CD4-positive, alpha-beta T cell (primary cell): ENCODE results near the gene EXOC3. TPM values are rescaled to one million over a fixed set of nuclear protein-coding genes. Genes with fewer than 3 reads are reported as not detected.

Experiments
- ATAC-seq: fragments of 200-7000 bp; cut with Tn5 transposase; one replicate; pipeline ENCODE4 v1.10.0; 2022; ENCODE audit warnings: mild to moderate bottlenecking; ENCODE audit not compliant: poor library complexity
- CTCF ChIA-PET: fragments of 350-600 bp; sonication (Branson Sonifier 250); formaldehyde crosslinking; loops from one replicate; lab custom pipeline; 2021; ENCODE audit warnings: antibody characterized with exemption, inconsistent platforms; lab: Charles Lee
- POLR2A ChIA-PET: fragments of 350-600 bp; sonication (Branson Sonifier 250); formaldehyde crosslinking; loops from one replicate; lab custom pipeline; 2021; ENCODE audit warnings: antibody characterized with exemption, inconsistent platforms; lab: Charles Lee
- DNase-seq, 14 experiments: peaks; one replicate each; pipeline ENCODE4 v3.0.0-alpha.2; 2013 to 2020; ENCODE audit warnings: mixed read lengths in 2 of 14
- H3K27ac ChIP-seq, 2 donors: one replicate each; pipeline versions ENCODE4 v1.5.1 to v1.7.0; 2013; ENCODE audit warnings: low read length in 2 of 2, low read depth in 1 of 2, mild to moderate bottlenecking in 1 of 2
- H3K27me3 ChIP-seq, 2 experiments: 1 replicate in 1 of 2; 2 replicates in 1 of 2; pipeline versions ENCODE4 v1.6.1 to v1.7.0; 2013; ENCODE audit warnings: low read length in 2 of 2, control low read depth in 1 of 2, mild to moderate bottlenecking in 1 of 2, moderate library complexity in 1 of 2; ENCODE audit not compliant: insufficient read depth in 2 of 2, control insufficient read depth in 1 of 2
- H3K36me3 ChIP-seq: one replicate; pipeline ENCODE4 v1.6.1; 2013; ENCODE audit warnings: low read length, control low read depth; ENCODE audit not compliant: insufficient read depth
- H3K4me1 ChIP-seq: one replicate; pipeline ENCODE4 v1.6.1; 2013; ENCODE audit warnings: low read length, control low read depth; ENCODE audit not compliant: insufficient read depth
- H3K4me3 ChIP-seq: one replicate; pipeline ENCODE4 v1.5.1; 2013; ENCODE audit warnings: mild to moderate bottlenecking, low read length, moderate library complexity
- H3K9me3 ChIP-seq, 2 experiments: 1 replicate in 1 of 2; 2 replicates in 1 of 2; pipeline versions ENCODE4 v1.6.1 to v1.7.0; 2013; ENCODE audit warnings: low read length in 2 of 2, mild to moderate bottlenecking in 2 of 2, control low read depth in 1 of 2, moderate library complexity in 1 of 2; ENCODE audit not compliant: control insufficient read depth in 1 of 2, insufficient read depth in 1 of 2
- H3K27ac Mint-ChIP-seq: one replicate; pipeline ENCODE4 v1.8.0; 2020; ENCODE audit warnings: mixed read lengths
- H3K27me3 Mint-ChIP-seq: one replicate; pipeline ENCODE4 v1.8.0; 2021; ENCODE audit warnings: mixed read lengths
- H3K36me3 Mint-ChIP-seq: one replicate; pipeline ENCODE4 v1.8.0; 2021; ENCODE audit warnings: low read depth, mixed read lengths
- H3K4me1 Mint-ChIP-seq: one replicate; pipeline ENCODE4 v1.8.0; 2021; ENCODE audit warnings: low read depth, mixed read lengths
- H3K4me3 Mint-ChIP-seq: one replicate; pipeline ENCODE4 v1.8.0; 2020; ENCODE audit warnings: mild to moderate bottlenecking, mixed read lengths
- H3K9me3 Mint-ChIP-seq: one replicate; pipeline ENCODE4 v1.8.0; 2020; ENCODE audit warnings: mixed read lengths
- CTCF ChIP-seq: fragments of 200-600 bp; IDR thresholded peaks from one replicate; pipeline ENCODE4 v1.8.0; 2022; ENCODE audit warnings: antibody characterized with exemption, mild to moderate bottlenecking
- intact Hi-C, 2 experiments: fragments of 100-400 bp; cut with DNase I in 1 of 2; cut with micrococcal nuclease in 1 of 2; formaldehyde crosslinking; loops; one replicate each; pipeline versions ENCODE4 v1.15.1 to v1.9.0; 2023 to 2025; cut with DNase I, micrococcal nuclease
- total RNA-seq, 174 experiments: library from RNA in 2 of 174; stranded (reverse) in 2 of 174; gene quantifications; one replicate each; pipeline ENCODE4 v1.2.3 and lab custom pipeline; 2021 to 2026

Gene EXOC3
- total RNA-seq, 2 experiments from 2014 or later, result 82.4 to 84.1 TPM

- Histone ChIP-seq H3K27ac (no peak overlapping the region), H3K4me1 (no peaks in the 10 kb centered on the region), H3K4me3 (no peak overlapping the region), H3K36me3 (no peaks in the 10 kb centered on the region), H3K9me3 (no peaks in the 10 kb centered on the region), H3K27me3 (no peaks in the 10 kb centered on the region)
- TF ChIP-seq CTCF, result no peak
- intact Hi-C loops, result no loop called here
- Mint-ChIP-seq H3K4me1 (no peaks in the 10 kb centered on the region), H3K27me3 (no peaks in the 10 kb centered on the region), H3K9me3 (no peaks in the 10 kb centered on the region), H3K4me3 (no peak overlapping the region), H3K27ac (no peak overlapping the region), H3K36me3 (no peaks in the 10 kb centered on the region)
- CTCF ChIA-PET, result no interaction called here
- POLR2A ChIA-PET, result no interaction called here
- DNase-seq (no peak), ATAC-seq (no peak)
Measured at GRCh38 chr5:421287-421880, 21.6 kb upstream of the EXOC3 start.

- H3K36me3 Mint-ChIP-seq, result no peaks in the 10 kb centered on the region
- no peaks in the 10 kb centered on the region for H3K9me3 Mint-ChIP-seq
- no peak overlapping the region for H3K4me3 Mint-ChIP-seq
- intact Hi-C loops, result no loop called here
- Histone ChIP-seq H3K36me3 (no peaks in the 10 kb centered on the region), H3K4me1 (no peaks in the 10 kb centered on the region), H3K27me3 (no peaks in the 10 kb centered on the region), H3K4me3 (no peak overlapping the region), H3K9me3 (no peaks in the 10 kb centered on the region), H3K27ac (no peak overlapping the region)
- no peak for TF ChIP-seq CTCF
- POLR2A ChIA-PET, result no interaction called here
- no peak overlapping the region for H3K27ac Mint-ChIP-seq
- DNase-seq (no peak), ATAC-seq (no peak)
- CTCF ChIA-PET, result no interaction called here
- H3K27me3 Mint-ChIP-seq, result no peaks in the 10 kb centered on the region
- no peaks in the 10 kb centered on the region for H3K4me1 Mint-ChIP-seq
Measured at GRCh38 chr5:421901-422300, 21.1 kb upstream of the EXOC3 start.

GRCh38 chr5:422323-423232, 20.4 kb upstream of the EXOC3 start:
- ChIA-PET CTCF (no interaction called here), POLR2A (no interaction called here)
- Mint-ChIP-seq H3K27ac (no peak overlapping the region), H3K27me3 (no peaks in the 10 kb centered on the region), H3K4me1 (no peaks in the 10 kb centered on the region), H3K9me3 (no peaks in the 10 kb centered on the region), H3K36me3 (no peaks in the 10 kb centered on the region), H3K4me3 (no peak overlapping the region)
- intact Hi-C loops, result no loop called here
- Histone ChIP-seq H3K27ac (no peak overlapping the region), H3K4me3 (no peak overlapping the region), H3K9me3 (no peaks in the 10 kb centered on the region), H3K36me3 (no peaks in the 10 kb centered on the region), H3K27me3 (no peaks in the 10 kb centered on the region), H3K4me1 (no peaks in the 10 kb centered on the region)
- ATAC-seq (no peak), DNase-seq (no peak)
- TF ChIP-seq CTCF, result no peak
